Psoas muscle (tissue), 8 donors: ENCODE measurements around the gene GSG1L. TPM values are rescaled to one million over a fixed set of nuclear protein-coding genes. Genes with fewer than 3 reads are reported as not detected.

ENCODE experiments used
- ATAC-seq, 4 donors: fragments of 200-7000 bp; cut with Tn5 transposase; one replicate each; pipeline ENCODE4 v1.9.1; 2020; ENCODE audit warnings: moderate library complexity in 3 of 4, mild to moderate bottlenecking in 2 of 4
- DNase-seq, 2 donors: peaks; one replicate each; pipeline ENCODE4 v3.0.0-alpha.2; 2020
- H3K27ac ChIP-seq: fragments of 200-600 bp; one replicate; pipeline ENCODE4 v1.8.0; 2022
- H3K27me3 ChIP-seq, 3 donors: fragments of 200-600 bp in 1 of 3; one replicate each; pipeline versions ENCODE4 v1.6.1 to v1.8.0; 2013 to 2022; ENCODE audit warnings: low read length in 2 of 3, mild to moderate bottlenecking in 2 of 3, moderate library complexity in 1 of 3; ENCODE audit not compliant: insufficient read depth in 3 of 3
- H3K36me3 ChIP-seq, 2 donors: fragments of 200-600 bp in 1 of 2; one replicate each; pipeline versions ENCODE4 v1.6.1 to v1.8.0; 2013 to 2022; ENCODE audit warnings: low read depth in 1 of 2, mild to moderate bottlenecking in 1 of 2, moderate library complexity in 1 of 2; ENCODE audit not compliant: insufficient read depth in 1 of 2
- H3K4me1 ChIP-seq: fragments of 200-600 bp; one replicate; pipeline ENCODE4 v1.8.0; 2022
- H3K4me3 ChIP-seq: fragments of 200-600 bp; one replicate; pipeline ENCODE4 v1.8.0; 2022; ENCODE audit warnings: mild to moderate bottlenecking
- H3K9me3 ChIP-seq: fragments of 200-600 bp; one replicate; pipeline ENCODE4 v1.8.0; 2022
- WGBS, 3 donors: extraction: QIAGEN DNeasy Blood & Tissue Kit; methylation state at CpG; one replicate each; pipeline versions ENCODE4 v1.1.6 to v1.1.7; 2013; 5-methylcytosine and 5-hydroxymethylcytosine counted together
- intact Hi-C, 2 donors: fragments of 100-400 bp; cut with DNase I; formaldehyde crosslinking; loops; one replicate each; pipeline versions ENCODE4 v1.11.0 to v1.14.2; 2022
- polyA plus RNA-seq, 3 donors: library from polyadenylated mRNA; stranded (reverse); fragments of 200-250 nt; gene quantifications; one replicate each; pipeline ENCODE4 v1.2.3, GENCODE V29; 2013
- total RNA-seq, 4 donors: library from RNA; stranded (reverse); fragmentation: NEBNext Ultra II Directional in 2 of 4; extraction: Animal tissue kit (Norgen Biotek cat#: 25700) in 2 of 4; gene quantifications; one replicate each; pipeline versions ENCODE4 v1.2.1 to v1.2.4, GENCODE V29; 2021 to 2023
- TF ChIP-seq, protein P1 (sequence below): fragments of 200-600 bp; IDR thresholded peaks from one replicate; pipeline ENCODE4 v1.8.0; 2022; ENCODE audit warnings: antibody characterized with exemption
- donor health status: healthy with polysubstance abuse.
- donor health status: DM: no; HTN: no; CAD: no; lungs with moderate emphysema.
- donor health status: Bipolar disorder and iron deficiency.
- donor health status: healthy.
- donor health status: DM: yes; HTN: yes; CAD: no.
- donor health status: DM: no; HTN: no; CAD: no.
- donor health status: DM: no; HTN: no; CAD: no.
- donor health status: DM: yes; HTN: yes; CAD: no.

GSG1L gene
- total and polyA plus RNA-seq, 7 donors: 0.04 to 0.17 (median 0.08) TPM; not detected in 2

DNA sequence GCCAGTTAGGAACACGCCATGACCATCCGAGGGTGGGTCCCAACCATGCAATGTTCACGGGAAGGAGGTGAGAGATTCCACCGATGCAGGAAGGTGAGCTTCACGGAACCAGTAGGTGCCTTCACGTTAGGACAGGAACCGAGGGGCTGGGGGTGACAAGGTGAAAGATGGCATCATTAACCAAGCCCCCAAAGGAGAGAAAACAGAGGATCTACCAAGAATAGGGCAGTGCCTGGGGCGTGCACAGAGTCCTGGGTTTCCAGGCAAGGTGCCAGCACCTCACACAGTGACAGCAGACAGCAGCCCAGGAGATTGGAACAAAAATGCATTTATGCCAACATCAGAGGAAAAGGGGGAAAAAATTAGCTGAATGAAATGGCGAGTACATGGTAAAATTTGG, 137.9 kb downstream of the GSG1L start:
- ATAC-seq (no peak), DNase-seq (no peak)
- Histone ChIP-seq H3K36me3 (no peaks in the 10 kb centered on the region), H3K27ac (no peak overlapping the region), H3K9me3 (no peaks in the 10 kb centered on the region), H3K4me1 (no peaks in the 10 kb centered on the region), H3K4me3 (no peak overlapping the region), H3K27me3 (peaks cover 0 to 4% (median 0%) of the 10 kb centered on the region in 3 donors)
- 57 to 74% (median 61%) methylated on average over 9 of the region's 9 CpGs for WGBS, 3 donors
- intact Hi-C loops: no loop called here
- TF ChIP-seq, protein P1, sequence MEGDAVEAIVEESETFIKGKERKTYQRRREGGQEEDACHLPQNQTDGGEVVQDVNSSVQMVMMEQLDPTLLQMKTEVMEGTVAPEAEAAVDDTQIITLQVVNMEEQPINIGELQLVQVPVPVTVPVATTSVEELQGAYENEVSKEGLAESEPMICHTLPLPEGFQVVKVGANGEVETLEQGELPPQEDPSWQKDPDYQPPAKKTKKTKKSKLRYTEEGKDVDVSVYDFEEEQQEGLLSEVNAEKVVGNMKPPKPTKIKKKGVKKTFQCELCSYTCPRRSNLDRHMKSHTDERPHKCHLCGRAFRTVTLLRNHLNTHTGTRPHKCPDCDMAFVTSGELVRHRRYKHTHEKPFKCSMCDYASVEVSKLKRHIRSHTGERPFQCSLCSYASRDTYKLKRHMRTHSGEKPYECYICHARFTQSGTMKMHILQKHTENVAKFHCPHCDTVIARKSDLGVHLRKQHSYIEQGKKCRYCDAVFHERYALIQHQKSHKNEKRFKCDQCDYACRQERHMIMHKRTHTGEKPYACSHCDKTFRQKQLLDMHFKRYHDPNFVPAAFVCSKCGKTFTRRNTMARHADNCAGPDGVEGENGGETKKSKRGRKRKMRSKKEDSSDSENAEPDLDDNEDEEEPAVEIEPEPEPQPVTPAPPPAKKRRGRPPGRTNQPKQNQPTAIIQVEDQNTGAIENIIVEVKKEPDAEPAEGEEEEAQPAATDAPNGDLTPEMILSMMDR: no peak

DNA sequence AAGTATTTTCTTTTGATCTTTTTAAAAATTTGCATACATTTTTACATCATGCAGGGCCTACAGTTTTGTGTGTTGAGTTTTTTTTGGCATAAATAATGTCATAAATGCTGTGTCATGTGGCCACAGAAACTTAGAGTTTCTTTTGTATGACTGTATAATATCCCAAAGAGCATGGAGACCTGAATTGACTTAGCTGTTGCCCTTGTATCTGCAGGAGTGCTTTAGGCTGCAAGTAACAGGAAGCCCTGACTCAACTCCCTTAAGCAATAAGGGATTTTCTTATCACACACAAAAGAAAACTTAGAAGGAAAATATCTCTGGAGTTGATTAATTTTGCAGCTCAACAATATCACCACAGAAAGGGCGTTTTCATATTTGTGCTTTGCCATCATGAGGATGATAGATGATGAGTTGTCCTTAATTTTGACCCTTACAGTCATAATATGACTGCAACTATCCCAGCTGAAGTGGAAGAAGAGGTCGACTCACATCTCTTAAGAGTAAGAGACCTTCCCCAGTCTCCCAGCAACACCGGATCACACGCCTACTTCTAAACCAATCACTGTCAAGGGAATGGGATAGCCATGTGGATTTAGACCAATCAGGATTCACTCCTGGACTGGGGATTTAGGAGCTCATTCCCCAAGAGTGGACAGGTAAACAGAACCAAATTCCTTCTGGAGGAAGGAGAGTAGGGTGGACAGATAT, 138.9 kb downstream of the GSG1L start:
- Histone ChIP-seq H3K36me3 (no peaks in the 10 kb centered on the region), H3K27ac (no peak overlapping the region), H3K4me3 (no peak overlapping the region), H3K9me3 (no peaks in the 10 kb centered on the region), H3K4me1 (no peaks in the 10 kb centered on the region), H3K27me3 (peaks cover 0 to 4% (median 0%) of the 10 kb centered on the region in 3 donors)
- 71 to 75% (median 73%) methylated on average over 4 of the region's 4 CpGs for WGBS, 3 donors
- DNase-seq (no peak), ATAC-seq (no peak)
- TF ChIP-seq, protein P1: no peak
- intact Hi-C loops: no loop called here

DNA sequence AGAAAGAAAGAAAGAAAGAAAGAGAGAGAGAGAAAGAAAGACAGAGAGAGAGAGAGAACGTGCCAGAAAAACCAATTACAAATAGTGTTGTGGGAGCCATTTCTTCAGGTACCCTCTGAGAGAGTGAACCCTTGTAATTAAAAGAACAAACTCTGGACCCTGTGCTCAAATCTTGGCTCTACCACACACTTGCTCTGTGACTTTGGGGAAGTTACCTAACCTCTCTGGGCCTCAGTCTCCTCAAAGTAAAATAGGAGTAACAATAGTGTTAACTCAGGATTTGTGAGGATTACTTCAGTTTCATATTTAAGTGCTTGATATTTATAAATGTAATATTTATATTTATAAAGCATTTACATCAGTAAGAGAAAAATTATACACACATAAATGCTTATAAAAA, 139.8 kb downstream of the GSG1L start:
- H3K27ac ChIP-seq: no peak overlapping the region
- TF ChIP-seq, protein P1: no peak
- peaks cover 0 to 4% (median 2%) of the 10 kb centered on the region in 3 donors for H3K27me3 ChIP-seq
- H3K4me1 ChIP-seq: no peaks in the 10 kb centered on the region
- DNase-seq (no peak), ATAC-seq (no peak)
- H3K9me3 ChIP-seq: no peaks in the 10 kb centered on the region
- WGBS, 3 donors: 72 to 89% (median 82%) methylated on average over 1 of the region's 1 CpG
- H3K4me3 ChIP-seq: no peak overlapping the region
- intact Hi-C loops: no loop called here
- H3K36me3 ChIP-seq: no peaks in the 10 kb centered on the region

DNA sequence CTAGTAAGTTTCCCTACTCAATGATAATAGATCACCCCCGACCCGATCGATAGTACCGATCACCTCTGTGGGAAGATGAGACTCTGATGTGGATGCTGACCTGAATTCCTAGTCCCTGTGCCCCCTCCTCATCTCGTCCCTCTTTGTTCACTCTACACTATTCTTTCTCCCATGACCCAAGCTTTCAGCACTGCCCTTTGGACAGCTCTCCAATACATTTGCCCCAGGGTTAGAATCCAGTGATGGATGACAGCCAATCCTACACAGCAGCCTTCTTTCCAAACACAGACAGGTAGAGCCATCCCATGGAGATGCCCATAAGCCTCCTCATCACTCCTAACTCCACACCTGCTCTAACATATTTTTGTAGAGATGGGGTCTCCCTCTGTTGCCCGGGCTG, 141.1 kb downstream of the GSG1L start:
- Histone ChIP-seq H3K4me1 (no peaks in the 10 kb centered on the region), H3K9me3 (no peaks in the 10 kb centered on the region), H3K27ac (no peak overlapping the region), H3K36me3 (no peaks in the 10 kb centered on the region), H3K27me3 (peaks cover 0 to 4% (median 0%) of the 10 kb centered on the region in 3 donors), H3K4me3 (no peak overlapping the region)
- intact Hi-C loops: no loop called here
- ATAC-seq (no peak), DNase-seq (no peak)
- 69 to 79% (median 72%) methylated on average over 6 of the region's 6 CpGs for WGBS, 3 donors
- TF ChIP-seq, protein P1: no peak

DNA sequence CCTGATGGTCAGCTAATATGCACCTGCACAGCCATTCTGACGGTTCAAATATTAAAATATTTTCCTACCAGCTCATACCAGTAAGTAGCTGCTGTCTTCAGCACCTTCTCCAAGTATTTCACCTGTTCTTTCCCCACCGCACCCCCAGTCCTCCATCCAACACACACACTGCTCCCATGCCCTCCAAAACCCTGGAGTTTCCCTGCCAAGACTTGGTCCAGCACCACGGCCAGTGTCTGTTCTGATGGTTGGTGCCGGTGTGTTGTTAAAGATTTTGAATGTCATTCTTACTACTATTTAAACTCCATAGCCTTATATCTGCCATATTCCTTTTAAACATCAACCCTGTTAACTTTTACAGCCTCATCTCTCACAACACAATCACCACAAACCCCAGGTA, 142.4 kb downstream of the GSG1L start:
- no peaks in the 10 kb centered on the region for H3K4me1 ChIP-seq
- H3K27ac ChIP-seq: no peak overlapping the region
- ATAC-seq: no peak
- DNase-seq: no peak
- no peaks in the 10 kb centered on the region for H3K36me3 ChIP-seq
- intact Hi-C loops: no loop called here
- WGBS, 3 donors: 47 to 62% (median 58%) methylated on average over 4 of the region's 4 CpGs
- no peak overlapping the region for H3K4me3 ChIP-seq
- H3K9me3 ChIP-seq: no peaks in the 10 kb centered on the region
- TF ChIP-seq, protein P1: no peak
- H3K27me3 ChIP-seq: peaks cover 0 to 8% (median 4%) of the 10 kb centered on the region in 3 donors
